A673 (cell line): Measurements from ENCODE around the gene NTRK3.

Experiments used
- CTCF ChIP-seq: fragments of 300-800, 200-600 bp; sonication (generic); conservative IDR thresholded peaks from 2 replicates; pipeline ENCODE4 v1.5.1; 2017; ENCODE audit warnings: low read depth, mild to moderate bottlenecking, antibody characterized with exemption, low read length, moderate library complexity, mixed read lengths
- EZH2 ChIP-seq: fragments of 200-600 bp; sonication (generic); IDR thresholded peaks from 2 replicates; pipeline ENCODE4 v1.6.1; 2017; ENCODE audit warnings: borderline replicate concordance, low read depth, mild to moderate bottlenecking, mixed read lengths, antibody characterized with exemption, low read length; ENCODE audit not compliant: poor library complexity, severe bottlenecking

GRCh38 chr15:88142121-88142520 is 114.4 kb downstream of the NTRK3 start:
- TF ChIP-seq CTCF (no peak), EZH2 (no peak)
